Measurements from ENCODE around the gene SLC25A51.

- TF ChIP-seq CTCF (IDR thresholded peaks at IDR 0.05) = no peak
- TF ChIP-seq POLR2A (IDR thresholded peaks at IDR 0.05) = no peak
Observed at GRCh38 chr9:37905776-37906175, 1.8 kb upstream of the SLC25A51 start.
